Astrocyte (in vitro differentiated cells and primary cell): ENCODE data around the gene ARFRP1.

Source experiments
- CTCF ChIP-seq: IDR thresholded peaks from 2 replicates; pipeline ENCODE4 v1.5.1; 2011; ENCODE audit warnings: low read depth, mild to moderate bottlenecking, inconsistent platforms, low read length, moderate library complexity; ENCODE audit not compliant: insufficient read depth
- EZH2 ChIP-seq: IDR thresholded peaks from 2 replicates; pipeline ENCODE4 v1.6.1; 2012; ENCODE audit warnings: mild to moderate bottlenecking, low read length, inconsistent platforms; ENCODE audit not compliant: insufficient read depth

DNA sequence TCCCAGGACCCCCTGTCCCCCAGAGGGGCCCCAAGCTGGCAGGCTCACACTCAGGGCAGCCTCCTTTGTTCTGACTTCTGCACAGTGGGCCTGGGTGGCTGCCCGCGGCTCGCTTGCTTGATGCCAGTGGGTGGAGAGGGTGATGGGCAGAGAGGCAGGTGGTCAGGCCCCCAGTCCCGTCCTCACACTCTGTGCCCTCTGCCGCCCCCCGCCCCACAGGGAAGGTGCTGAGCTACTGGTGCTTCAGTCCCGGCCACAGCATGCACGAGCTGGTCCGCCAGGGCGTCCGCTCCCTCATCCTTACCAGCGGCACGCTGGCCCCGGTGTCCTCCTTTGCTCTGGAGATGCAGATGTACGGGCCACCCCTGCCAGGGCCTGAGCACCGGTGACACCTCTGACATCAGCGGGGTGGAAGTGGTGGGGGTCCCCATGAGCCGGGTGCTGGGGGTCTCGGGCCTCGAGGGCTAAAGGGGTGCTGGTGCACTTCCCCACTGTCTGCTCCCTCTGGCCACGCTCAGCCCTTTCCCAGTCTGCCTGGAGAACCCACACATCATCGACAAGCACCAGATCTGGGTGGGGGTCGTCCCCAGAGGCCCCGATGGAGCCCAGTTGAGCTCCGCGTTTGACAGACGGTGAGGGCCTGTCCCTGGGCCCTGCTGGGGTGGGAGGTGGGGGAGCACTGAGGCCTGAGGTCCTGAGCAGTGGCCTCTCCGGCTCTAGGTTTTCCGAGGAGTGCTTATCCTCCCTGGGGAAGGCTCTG is 20.2 kb downstream of the ARFRP1 start:
- TF ChIP-seq CTCF (no peak), EZH2 (no peak)
